Glutamatergic neuron (in vitro differentiated cells): Measurements from ENCODE around the gene CYP2W1. TPM values are rescaled to one million over a fixed set of nuclear protein-coding genes. Genes with fewer than 3 reads are reported as not detected.
A peak's percentile ranks its signal among the peaks of the same experiment; 100 is the strongest.

Experiments
- DNase-seq: peaks from one replicate; pipeline ENCODE4 v3.0.0; 2022
- H3K27ac Mint-ChIP-seq: one replicate; pipeline ENCODE4 v1.8.0; 2020; ENCODE audit warnings: mild to moderate bottlenecking, mixed read lengths, inconsistent platforms; ENCODE audit not compliant: unreplicated experiment
- H3K27me3 Mint-ChIP-seq: one replicate; pipeline ENCODE4 v1.8.0; 2020; ENCODE audit warnings: mild to moderate bottlenecking, moderate library complexity, mixed read lengths, inconsistent platforms; ENCODE audit not compliant: unreplicated experiment
- H3K36me3 Mint-ChIP-seq: one replicate; pipeline ENCODE4 v1.8.0; 2020; ENCODE audit warnings: mild to moderate bottlenecking, mixed read lengths, inconsistent platforms; ENCODE audit not compliant: unreplicated experiment
- H3K4me1 Mint-ChIP-seq: one replicate; pipeline ENCODE4 v1.8.0; 2020; ENCODE audit warnings: mild to moderate bottlenecking, low read depth, mixed read lengths, inconsistent platforms; ENCODE audit not compliant: unreplicated experiment
- H3K4me3 Mint-ChIP-seq: one replicate; pipeline ENCODE4 v1.8.0; 2020; ENCODE audit warnings: mild to moderate bottlenecking, mixed read lengths, inconsistent platforms; ENCODE audit not compliant: unreplicated experiment
- H3K9me3 Mint-ChIP-seq: one replicate; pipeline ENCODE4 v1.8.0; 2020; ENCODE audit warnings: mild to moderate bottlenecking, moderate library complexity, mixed read lengths, inconsistent platforms; ENCODE audit not compliant: unreplicated experiment
- CTCF ChIP-seq: fragments of 200-600 bp; sonication (generic); IDR thresholded peaks from one replicate; pipeline ENCODE4 v1.5.0; 2021; ENCODE audit not compliant: partially characterized antibody, unreplicated experiment
- total RNA-seq: library from RNA; stranded (reverse); fragmentation: NEBNext Ultra II Directional; extraction: Animal tissue kit (Norgen Biotek cat#: 25700); gene quantifications from one replicate; pipeline ENCODE4 v1.2.1, GENCODE V29; 2021; ENCODE audit not compliant: unreplicated experiment

CYP2W1 gene
- total RNA-seq, 1 donor from 2014 or later = 1.3 TPM

GRCh38 chr7:961546-962400, 21.2 kb upstream of the CYP2W1 start:
- Mint-ChIP-seq H3K36me3 (no peaks in the 10 kb centered on the region), H3K9me3 (peaks cover 19% of the 10 kb centered on the region), H3K4me1 (peaks cover 28% of the 10 kb centered on the region), H3K4me3 (no peak overlapping the region), H3K27ac (no peak overlapping the region), H3K27me3 (peaks cover 13% of the 10 kb centered on the region)
- TF ChIP-seq CTCF = no peak
- peak; percentile 11 for DNase-seq

- no peak overlapping the region for H3K27ac Mint-ChIP-seq
- H3K36me3 Mint-ChIP-seq = no peaks in the 10 kb centered on the region
- H3K4me3 Mint-ChIP-seq = no peak overlapping the region
- H3K27me3 Mint-ChIP-seq = peaks cover 10% of the 10 kb centered on the region
- DNase-seq = peak; percentile 6
- peaks cover 25% of the 10 kb centered on the region for H3K4me1 Mint-ChIP-seq
- H3K9me3 Mint-ChIP-seq = peaks cover 17% of the 10 kb centered on the region
- no peak for TF ChIP-seq CTCF
These were observed 20.4 kb upstream of the CYP2W1 start for GRCh38 chr7:962401-963081.

- Mint-ChIP-seq H3K4me1 (peaks cover 29% of the 10 kb centered on the region), H3K27ac (no peak overlapping the region), H3K9me3 (peaks cover 17% of the 10 kb centered on the region), H3K27me3 (peaks cover 10% of the 10 kb centered on the region), H3K4me3 (no peak overlapping the region), H3K36me3 (no peaks in the 10 kb centered on the region)
- DNase-seq = no peak
- TF ChIP-seq CTCF = no peak
These were observed 19.5 kb upstream of the CYP2W1 start for GRCh38 chr7:963236-964078.

GRCh38 chr7:964401-965231, 18.4 kb upstream of the CYP2W1 start:
- Mint-ChIP-seq H3K9me3 (peaks cover 15% of the 10 kb centered on the region), H3K4me3 (no peak overlapping the region), H3K36me3 (no peaks in the 10 kb centered on the region), H3K27ac (no peak overlapping the region), H3K27me3 (peaks cover 8% of the 10 kb centered on the region), H3K4me1 (peaks cover 29% of the 10 kb centered on the region)
- no peak for TF ChIP-seq CTCF
- DNase-seq = peak; percentile 20
